Activated CD4-positive, alpha-beta T cell treated with anti-CD3 and anti-CD28 coated beads, Interleukin-2, amount 10 ng/mL, durations not matched to agents 7 days and 5 days (primary cell): ENCODE results near the gene MBD3L5. TPM values are rescaled to one million over a fixed set of nuclear protein-coding genes. Genes with fewer than 3 reads are reported as not detected.
A peak's percentile ranks its signal among the peaks of the same experiment; 100 is the strongest.
"Not testable (repeated sequence)": the region's sequence is repeated elsewhere in the genome, so short reads cannot be mapped to it uniquely, and the experiment has no call there.

ENCODE experiments used
- CTCF ChIA-PET: fragments of 350-600 bp; sonication (Branson Sonifier 250); formaldehyde crosslinking; loops from one replicate; lab custom pipeline; 2021; ENCODE audit warnings: antibody characterized with exemption; lab: Charles Lee
- POLR2A ChIA-PET: fragments of 350-600 bp; sonication (Branson Sonifier 250); formaldehyde crosslinking; loops from one replicate; lab custom pipeline; 2021; ENCODE audit warnings: antibody characterized with exemption; lab: Charles Lee
- DNase-seq: peaks from one replicate; pipeline ENCODE4 v3.0.0-alpha.2; 2020
- H3K27ac Mint-ChIP-seq: one replicate; pipeline ENCODE4 v1.8.0; 2021; ENCODE audit warnings: mild to moderate bottlenecking, moderate library complexity, mixed read lengths
- H3K27me3 Mint-ChIP-seq: one replicate; pipeline ENCODE4 v1.8.0; 2021; ENCODE audit warnings: mixed read lengths
- H3K36me3 Mint-ChIP-seq: one replicate; pipeline ENCODE4 v1.8.0; 2021; ENCODE audit warnings: low read depth, mixed read lengths
- H3K4me1 Mint-ChIP-seq: one replicate; pipeline ENCODE4 v1.8.0; 2021; ENCODE audit warnings: mixed read lengths
- H3K4me3 Mint-ChIP-seq: one replicate; pipeline ENCODE4 v1.8.0; 2021; ENCODE audit warnings: mild to moderate bottlenecking, moderate library complexity, mixed read lengths
- H3K9me3 Mint-ChIP-seq: one replicate; pipeline ENCODE4 v1.8.0; 2021; ENCODE audit warnings: mixed read lengths
- total RNA-seq, 2 experiments: library from RNA; stranded (reverse); gene quantifications; one replicate each; pipeline ENCODE4 v1.2.3, GENCODE V29; 2021

MBD3L5 gene
- total RNA-seq, result not detected

- CTCF ChIA-PET, H3K4me3 Mint-ChIP-seq, DNase-seq, POLR2A ChIA-PET, H3K27me3 Mint-ChIP-seq, H3K9me3 Mint-ChIP-seq, H3K4me1 Mint-ChIP-seq, H3K27ac Mint-ChIP-seq, H3K36me3 Mint-ChIP-seq: not testable (repeated sequence)
These were observed at the start of gene MBD3L5 for GRCh38 chr19:7030278-7030677. MBD3L5 (plus strand) TSS chr19:7030578; CDS start chr19:7030612, 34 bp downstream.

- H3K27me3 Mint-ChIP-seq, result no peaks in the 10 kb centered on the region
- H3K4me1 Mint-ChIP-seq, result peaks cover 2% of the 10 kb centered on the region
- ChIA-PET POLR2A (no interaction called here), CTCF (no interaction called here)
- no peak overlapping the region for H3K4me3 Mint-ChIP-seq
- H3K36me3 Mint-ChIP-seq, result peaks cover 18% of the 10 kb centered on the region
- peaks cover 41% of the 10 kb centered on the region for H3K9me3 Mint-ChIP-seq
- DNase-seq, result no peak
- H3K27ac Mint-ChIP-seq, result no peak overlapping the region
These were observed 46.9 kb upstream of the MBD3L5 start for GRCh38 chr19:6983448-6983847.

GRCh38 chr19:6987850-6988249 lies 42.5 kb upstream of the MBD3L5 start:
- no peaks in the 10 kb centered on the region for H3K27me3 Mint-ChIP-seq
- H3K36me3 Mint-ChIP-seq, result peaks cover 16% of the 10 kb centered on the region
- peaks cover 31% of the 10 kb centered on the region for H3K9me3 Mint-ChIP-seq
- DNase-seq, result no peak
- H3K4me1 Mint-ChIP-seq, result no peaks in the 10 kb centered on the region
- no peak overlapping the region for H3K27ac Mint-ChIP-seq
- ChIA-PET CTCF (interaction anchor here (0.5 to 0.7 kb wide), 2 partner anchors 14 to 531 kb away, joined by 3 read pairs; no protein-coding TSS in a partner anchor), POLR2A (no interaction called here)
- H3K4me3 Mint-ChIP-seq, result no peak overlapping the region

GRCh38 chr19:6988257-6988656 lies 42.1 kb upstream of the MBD3L5 start:
- Mint-ChIP-seq H3K36me3 (peaks cover 16% of the 10 kb centered on the region), H3K27me3 (no peaks in the 10 kb centered on the region), H3K4me1 (no peaks in the 10 kb centered on the region), H3K9me3 (peaks cover 28% of the 10 kb centered on the region), H3K4me3 (no peak overlapping the region), H3K27ac (no peak overlapping the region)
- POLR2A ChIA-PET, result no interaction called here
- DNase-seq, result no peak
- CTCF ChIA-PET, result interaction anchor here (0.5 to 0.7 kb wide), 2 partner anchors 14 to 531 kb away, joined by 3 read pairs; no protein-coding TSS in a partner anchor

DNA sequence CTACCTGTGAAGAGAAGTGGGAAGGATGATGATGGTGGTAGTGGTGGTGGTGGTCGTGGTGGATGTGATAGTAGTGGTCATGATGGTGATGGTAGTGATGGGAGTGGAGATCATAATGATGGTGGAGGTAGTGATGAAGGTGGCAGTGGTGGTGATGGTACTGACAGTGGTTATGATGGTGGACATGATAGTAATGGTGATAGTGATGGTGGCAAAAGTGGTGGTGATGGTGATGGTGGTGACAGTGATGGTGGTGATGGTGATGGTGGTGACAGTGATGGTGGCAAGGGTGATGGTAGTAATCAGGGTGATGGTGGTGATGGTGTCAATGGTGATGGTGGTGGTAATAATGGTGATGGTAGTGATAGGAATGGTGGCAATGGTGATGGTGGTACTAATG lies 35.3 kb upstream of the MBD3L5 start:
- CTCF ChIA-PET, result no interaction called here
- H3K27me3 Mint-ChIP-seq, result no peaks in the 10 kb centered on the region
- POLR2A ChIA-PET, result no interaction called here
- no peak for DNase-seq
- peaks cover 9% of the 10 kb centered on the region for H3K36me3 Mint-ChIP-seq
- H3K9me3 Mint-ChIP-seq, result peaks cover 17% of the 10 kb centered on the region
- H3K4me1 Mint-ChIP-seq, result peaks cover 8% of the 10 kb centered on the region
- H3K27ac Mint-ChIP-seq, result no peak overlapping the region
- no peak overlapping the region for H3K4me3 Mint-ChIP-seq

DNA sequence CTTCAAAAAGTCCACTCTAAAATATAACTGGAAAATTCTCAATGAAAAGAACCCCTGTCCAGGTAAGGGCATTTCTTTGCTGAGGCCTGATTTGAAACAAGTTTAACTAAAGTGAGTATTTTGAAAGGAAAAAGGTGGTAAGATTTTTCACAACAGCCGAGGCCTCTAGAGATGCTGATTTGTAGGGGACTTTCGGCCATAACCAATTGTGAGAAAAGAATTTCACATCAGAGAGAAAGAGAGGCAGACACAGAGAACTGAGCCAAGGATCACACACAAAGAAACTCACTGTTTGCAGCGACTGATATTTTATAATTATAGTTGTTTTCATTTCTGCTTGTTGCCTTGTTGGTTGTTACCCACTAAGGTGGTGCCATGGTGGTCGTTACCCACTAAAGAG lies 33.6 kb upstream of the MBD3L5 start:
- ChIA-PET POLR2A (no interaction called here), CTCF (interaction anchor here (0.6 kb wide), 1 partner anchor 730 kb away, joined by 3 read pairs; no protein-coding TSS in a partner anchor)
- DNase-seq, result no peak
- Mint-ChIP-seq H3K4me3 (no peak overlapping the region), H3K9me3 (peaks cover 17% of the 10 kb centered on the region), H3K27ac (no peak overlapping the region), H3K27me3 (no peaks in the 10 kb centered on the region), H3K4me1 (peaks cover 8% of the 10 kb centered on the region), H3K36me3 (peaks cover 9% of the 10 kb centered on the region)

DNA sequence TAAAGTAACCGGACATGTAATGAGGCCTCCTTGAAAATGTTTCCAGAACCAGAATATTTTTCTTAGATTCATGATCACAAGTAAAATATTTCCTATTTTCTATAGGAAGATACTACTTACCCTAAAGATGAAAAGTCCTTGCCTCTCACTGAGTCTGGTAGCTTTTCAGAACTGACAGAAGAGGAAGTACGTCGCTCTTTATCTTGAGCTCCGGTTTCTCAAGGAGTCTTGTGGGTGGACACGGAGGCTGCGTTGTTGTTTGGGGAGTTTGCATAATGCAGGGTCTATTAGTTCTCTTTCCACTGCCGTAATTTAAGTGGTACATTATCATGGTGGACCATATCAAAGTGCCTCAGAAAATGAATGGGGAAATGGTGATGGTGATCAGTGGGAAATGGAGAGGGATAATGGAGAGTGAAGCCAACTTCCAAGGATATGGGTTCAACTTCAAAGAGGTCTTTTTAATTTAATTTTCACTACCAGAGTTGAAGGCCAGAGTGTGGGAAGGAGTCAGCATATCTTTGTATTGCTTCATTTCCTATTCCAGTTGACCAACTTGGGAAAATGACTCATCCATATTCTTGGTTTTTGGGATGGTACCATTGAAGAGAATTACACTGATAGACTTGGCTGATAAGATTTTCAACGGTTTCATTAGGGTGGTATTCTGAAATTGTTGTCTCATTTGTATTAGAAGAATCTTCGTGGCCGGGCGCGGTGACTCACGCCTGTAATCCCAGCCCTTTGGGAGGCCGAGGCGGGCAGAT lies 32.5 kb upstream of the MBD3L5 start:
- Mint-ChIP-seq H3K4me1 (peaks cover 8% of the 10 kb centered on the region), H3K36me3 (peaks cover 9% of the 10 kb centered on the region), H3K4me3 (peak overlapping the region; percentile 21), H3K27ac (peak overlapping the region; percentile 3), H3K9me3 (peaks cover 17% of the 10 kb centered on the region), H3K27me3 (no peaks in the 10 kb centered on the region)
- POLR2A ChIA-PET, result no interaction called here
- no peak for DNase-seq
- CTCF ChIA-PET, result no interaction called here

DNA sequence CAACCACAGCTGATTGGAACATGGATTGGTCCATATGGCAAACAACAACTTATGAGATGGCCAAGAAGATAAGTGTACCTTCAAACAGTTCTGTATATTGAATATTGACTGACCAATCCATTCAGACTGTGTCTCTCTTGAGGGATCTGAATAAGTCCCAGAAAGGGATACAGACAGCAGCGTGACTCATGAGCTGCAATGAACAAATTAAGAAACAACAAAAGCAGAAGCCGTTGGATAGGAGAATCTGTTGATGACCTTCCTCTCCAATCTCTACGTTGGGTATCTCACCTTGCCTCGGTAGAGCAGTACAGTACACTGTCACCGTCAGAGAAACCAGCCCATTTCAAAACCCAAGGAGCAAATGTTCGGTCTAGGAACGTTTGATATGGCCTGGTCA lies 30.4 kb upstream of the MBD3L5 start:
- Mint-ChIP-seq H3K27ac (no peak overlapping the region), H3K4me3 (no peak overlapping the region), H3K36me3 (peaks cover 8% of the 10 kb centered on the region), H3K27me3 (no peaks in the 10 kb centered on the region), H3K4me1 (peaks cover 12% of the 10 kb centered on the region), H3K9me3 (peaks cover 14% of the 10 kb centered on the region)
- CTCF ChIA-PET, result interaction anchor here (0.6 to 0.8 kb wide), 2 partner anchors 10 to 636 kb away, joined by 3 to 4 read pairs; no protein-coding TSS in a partner anchor
- POLR2A ChIA-PET, result no interaction called here
- no peak for DNase-seq

GRCh38 chr19:7000333-7000732 lies 30.0 kb upstream of the MBD3L5 start:
- Mint-ChIP-seq H3K4me3 (no peak overlapping the region), H3K27me3 (no peaks in the 10 kb centered on the region), H3K36me3 (peaks cover 4% of the 10 kb centered on the region)

DNA sequence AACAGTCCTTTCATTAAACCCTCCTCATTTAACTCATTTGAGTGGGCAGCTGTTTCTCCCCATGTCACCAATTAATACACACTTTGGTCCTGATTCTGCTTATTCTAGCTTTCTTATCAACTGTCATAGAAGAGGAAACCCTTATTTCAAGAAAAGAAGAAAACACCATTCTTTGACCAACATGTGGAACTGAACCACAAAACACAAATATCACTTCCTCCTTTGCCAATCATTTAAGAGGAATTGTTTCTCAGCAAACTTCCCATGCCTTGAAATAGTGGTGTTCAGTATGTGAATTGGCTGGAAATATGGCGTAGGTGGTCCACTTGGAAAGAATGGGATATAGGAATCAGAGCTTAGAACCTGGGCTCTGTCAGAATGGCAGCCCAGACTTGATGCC lies 29.6 kb upstream of the MBD3L5 start:
- no peak for DNase-seq
- ChIA-PET POLR2A (no interaction called here), CTCF (no interaction called here)
- no peaks in the 10 kb centered on the region for H3K27me3 Mint-ChIP-seq
- H3K9me3 Mint-ChIP-seq, result peaks cover 8% of the 10 kb centered on the region
- H3K4me3 Mint-ChIP-seq, result no peak overlapping the region
- H3K36me3 Mint-ChIP-seq, result peaks cover 2% of the 10 kb centered on the region
- H3K4me1 Mint-ChIP-seq, result peaks cover 12% of the 10 kb centered on the region
- no peak overlapping the region for H3K27ac Mint-ChIP-seq

More at GRCh38 chr19:7000333-7000732, 30.0 kb upstream of the MBD3L5 start:
- DNase-seq, result no peak
- peaks cover 10% of the 10 kb centered on the region for H3K9me3 Mint-ChIP-seq
- peaks cover 12% of the 10 kb centered on the region for H3K4me1 Mint-ChIP-seq
- ChIA-PET POLR2A (no interaction called here), CTCF (interaction anchor here (0.6 kb wide), 1 partner anchor 637 kb away, joined by 4 read pairs; no protein-coding TSS in a partner anchor)
- no peak overlapping the region for H3K27ac Mint-ChIP-seq

- Mint-ChIP-seq H3K36me3 (no peaks in the 10 kb centered on the region), H3K27ac (no peak overlapping the region), H3K27me3 (no peaks in the 10 kb centered on the region), H3K4me3 (no peak overlapping the region), H3K4me1 (peaks cover 20% of the 10 kb centered on the region), H3K9me3 (peaks cover 7% of the 10 kb centered on the region)
- CTCF ChIA-PET, result interaction anchor here (0.6 kb wide), 1 partner anchor 33 kb away, joined by 4 read pairs; no protein-coding TSS in a partner anchor
- POLR2A ChIA-PET, result no interaction called here
- peak; percentile 27 for DNase-seq
These were observed 26.0 kb upstream of the MBD3L5 start for GRCh38 chr19:7004313-7004931.

DNA sequence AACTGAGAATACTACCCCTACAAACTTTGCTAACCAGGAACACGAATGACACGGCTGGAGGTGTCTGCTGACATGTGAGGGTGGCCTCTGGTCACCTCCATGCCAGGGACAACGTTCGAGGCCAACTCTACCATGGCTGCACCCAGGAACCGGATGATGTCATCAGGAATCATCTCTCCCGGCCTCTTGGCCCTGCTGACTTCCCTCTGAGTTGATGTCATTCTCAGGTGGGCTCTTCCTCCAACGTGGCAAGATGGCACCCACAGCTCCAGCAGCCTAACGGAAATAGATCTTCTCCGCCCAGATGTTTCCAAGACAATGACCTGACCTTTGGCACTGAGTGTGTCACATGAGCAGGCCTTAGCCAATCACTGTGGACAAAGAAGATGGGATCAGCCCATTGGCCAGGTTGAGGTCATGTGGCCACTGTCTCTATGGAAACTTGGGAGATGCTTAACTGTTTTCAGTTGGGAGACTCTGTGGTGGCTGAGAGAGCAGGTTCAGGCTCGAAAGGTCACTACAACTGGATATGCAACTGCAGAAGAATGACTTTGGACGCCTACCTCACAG lies 24.2 kb upstream of the MBD3L5 start:
- peaks cover 28% of the 10 kb centered on the region for H3K4me1 Mint-ChIP-seq
- H3K27ac Mint-ChIP-seq, result no peak overlapping the region
- no peaks in the 10 kb centered on the region for H3K36me3 Mint-ChIP-seq
- H3K27me3 Mint-ChIP-seq, result no peaks in the 10 kb centered on the region
- no peak for DNase-seq
- CTCF ChIA-PET, result interaction anchor here (1.3 kb wide), 1 partner anchor 138 kb away, joined by 3 read pairs; no protein-coding TSS in a partner anchor
- peaks cover 11% of the 10 kb centered on the region for H3K9me3 Mint-ChIP-seq
- H3K4me3 Mint-ChIP-seq, result no peak overlapping the region
- POLR2A ChIA-PET, result no interaction called here

DNA sequence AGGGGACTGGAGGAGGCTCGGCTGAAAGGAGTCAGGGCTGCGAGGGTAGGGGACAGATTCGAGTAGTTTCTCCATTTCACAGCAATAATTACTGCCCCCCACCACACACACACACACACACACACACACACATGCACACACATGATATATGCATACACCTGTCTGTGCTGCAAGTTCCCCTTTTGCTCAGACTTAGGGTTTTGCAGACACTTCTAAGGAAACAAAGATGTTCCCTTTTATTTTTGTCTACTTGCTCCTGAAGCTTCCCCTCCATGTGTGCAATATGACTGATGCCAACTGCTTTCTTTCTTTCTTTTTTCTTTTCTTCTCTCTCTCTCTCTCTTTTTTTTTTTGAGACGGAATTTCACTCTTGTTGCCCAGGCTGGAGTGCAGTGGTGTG lies 22.5 kb upstream of the MBD3L5 start:
- H3K27me3 Mint-ChIP-seq, result no peaks in the 10 kb centered on the region
- peaks cover 16% of the 10 kb centered on the region for H3K9me3 Mint-ChIP-seq
- no peak for DNase-seq
- CTCF ChIA-PET, result no interaction called here
- POLR2A ChIA-PET, result no interaction called here
- no peak overlapping the region for H3K4me3 Mint-ChIP-seq
- H3K36me3 Mint-ChIP-seq, result no peaks in the 10 kb centered on the region
- H3K4me1 Mint-ChIP-seq, result peaks cover 28% of the 10 kb centered on the region
- no peak overlapping the region for H3K27ac Mint-ChIP-seq
